GM23338 (cell line): ENCODE data around the gene GID4. TPM values are rescaled to one million over a fixed set of nuclear protein-coding genes. Genes with fewer than 3 reads are reported as not detected.

Experiments
- ATAC-seq: fragments of 200-7000 bp; cut with Tn5 transposase; 3 replicates; pipeline ENCODE4 v1.9.1; 2020
- DNase-seq: peaks from one replicate; pipeline ENCODE4 v3.0.0-alpha.2; 2015; ENCODE audit warnings: low spot score
- H2AFZ ChIP-seq: fragments of 200-600 bp; sonication (generic); 2 replicates; pipeline ENCODE4 v1.8.0; 2016; ENCODE audit warnings: antibody characterized with exemption, mild to moderate bottlenecking, moderate library complexity
- H3F3A ChIP-seq: fragments of 200-600 bp; sonication (generic); replicated peaks from 2 replicates; pipeline ENCODE4 v1.8.0; 2017; ENCODE audit warnings: antibody characterized with exemption, mixed run types, low read depth
- H3K27ac ChIP-seq: fragments of 200-600 bp; sonication (generic); 2 replicates; pipeline ENCODE4 v1.6.1; 2016; ENCODE audit warnings: low read depth
- H3K27me3 ChIP-seq: fragments of 200-600 bp; sonication (generic); 2 replicates; pipeline ENCODE4 v1.8.0; 2016; ENCODE audit warnings: mild to moderate bottlenecking, mixed run types, moderate library complexity; ENCODE audit not compliant: insufficient read depth
- H3K36me3 ChIP-seq: fragments of 200-600 bp; sonication (generic); 2 replicates; pipeline ENCODE4 v1.8.0; 2016; ENCODE audit warnings: mild to moderate bottlenecking; ENCODE audit not compliant: insufficient read depth
- H3K4me1 ChIP-seq: fragments of 200-600 bp; sonication (generic); 2 replicates; pipeline ENCODE4 v1.8.0; 2016; ENCODE audit warnings: mild to moderate bottlenecking, moderate library complexity; ENCODE audit not compliant: insufficient read depth
- H3K4me2 ChIP-seq: fragments of 200-600 bp; sonication (generic); 2 replicates; pipeline ENCODE4 v1.7.1; 2017; ENCODE audit warnings: mixed run types
- H3K4me3 ChIP-seq: fragments of 200-600 bp; sonication (generic); 2 replicates; pipeline ENCODE4 v1.6.1; 2016; ENCODE audit warnings: mixed run types
- H3K79me2 ChIP-seq: fragments of 200-600 bp; sonication (generic); replicated peaks from 2 replicates; pipeline ENCODE4 v1.8.0; 2017; ENCODE audit warnings: mild to moderate bottlenecking; ENCODE audit not compliant: insufficient read depth
- H3K9me2 ChIP-seq: fragments of 200-600 bp; sonication (generic); 2 replicates; pipeline ENCODE4 v1.8.0; 2017; ENCODE audit not compliant: insufficient read depth
- H4K20me1 ChIP-seq: fragments of 200-600 bp; sonication (generic); replicated peaks from 2 replicates; pipeline ENCODE4 v1.8.0; 2017; ENCODE audit warnings: mild to moderate bottlenecking; ENCODE audit not compliant: insufficient read depth
- H3K27ac Mint-ChIP-seq: 2 replicates; pipeline ENCODE4 v1.8.0; 2020; ENCODE audit warnings: inconsistent platforms, mild to moderate bottlenecking, moderate library complexity, mixed read lengths
- H3K27me3 Mint-ChIP-seq: 3 replicates; pipeline ENCODE4 v1.8.0; 2022; ENCODE audit warnings: low read depth, mild to moderate bottlenecking, moderate library complexity, mixed read lengths, inconsistent platforms; ENCODE audit not compliant: insufficient read depth, poor library complexity
- H3K36me3 Mint-ChIP-seq: 3 replicates; pipeline ENCODE4 v1.8.0; 2021; ENCODE audit warnings: low read depth, mild to moderate bottlenecking, inconsistent platforms, moderate library complexity, mixed read lengths
- H3K4me1 Mint-ChIP-seq: 3 replicates; pipeline ENCODE4 v1.8.0; 2020; ENCODE audit warnings: mild to moderate bottlenecking, inconsistent platforms, mixed read lengths
- H3K4me3 Mint-ChIP-seq: 3 replicates; pipeline ENCODE4 v1.8.0; 2021; ENCODE audit warnings: moderate library complexity, mild to moderate bottlenecking, inconsistent platforms, mixed read lengths
- H3K9me3 Mint-ChIP-seq: 3 replicates; pipeline ENCODE4 v1.8.0; 2020; ENCODE audit warnings: moderate library complexity, mild to moderate bottlenecking, inconsistent platforms, mixed read lengths
- CREB1 ChIP-seq: fragments of 250-450 bp; sonication (Bioruptor Pico); IDR thresholded peaks from 2 replicates; pipeline ENCODE4 v1.5.0; 2020; ENCODE audit warnings: low read depth, mild to moderate bottlenecking, moderate library complexity
- EZH2 ChIP-seq: fragments of 200-600 bp; sonication (generic); IDR thresholded peaks from one replicate; pipeline ENCODE4 v1.8.0; 2017; ENCODE audit warnings: antibody characterized with exemption, mild to moderate bottlenecking, low read depth; ENCODE audit not compliant: unreplicated experiment
- POLR2AphosphoS5 ChIP-seq: IDR thresholded peaks from 2 replicates; pipeline ENCODE4 v1.6.1; 2016; ENCODE audit warnings: antibody characterized with exemption, low read depth
- STAT1 ChIP-seq: IDR thresholded peaks from one replicate; pipeline ENCODE4 v1.6.1; 2016; ENCODE audit warnings: antibody characterized with exemption; ENCODE audit not compliant: unreplicated experiment
- polyA plus RNA-seq: library from polyadenylated mRNA; unstranded; fragments of >200 nt; fragmentation: Nextera tagmentation; extraction: Ambion mirVana; gene quantifications from 2 replicates; pipeline ENCODE4 v1.2.1, GENCODE V29; 2016
- total RNA-seq: library from RNA; depleted of rRNA; stranded (reverse); fragments of >200 nt; shearing (Covaris generic); gene quantifications from 2 replicates; pipeline ENCODE4 v1.2.3, GENCODE V29; 2014
- TF ChIP-seq, protein P1 (sequence below), 2 experiments: fragments of 200-600 bp in 1 of 2; sonication (generic) in 1 of 2; conservative IDR thresholded peaks; 2 replicates each; pipeline versions ENCODE4 v1.5.1 to v1.6.1; 2016 to 2017; ENCODE audit warnings: antibody characterized with exemption in 2 of 2, low read depth in 2 of 2, mild to moderate bottlenecking in 2 of 2, moderate library complexity in 1 of 2
- TF ChIP-seq, protein P2 (sequence below): IDR thresholded peaks from 2 replicates; pipeline ENCODE4 v1.6.1; 2016; ENCODE audit warnings: antibody characterized with exemption
- TF ChIP-seq, protein P3 (sequence below): fragments of 250-450 bp; sonication (Bioruptor Pico); IDR thresholded peaks from 2 replicates; pipeline ENCODE4 v1.5.0; 2020; ENCODE audit warnings: mild to moderate bottlenecking, moderate library complexity

The GID4 gene
- total and polyA plus RNA-seq, 2 experiments from 2014 or later = 6.3 to 11.2 TPM

DNA sequence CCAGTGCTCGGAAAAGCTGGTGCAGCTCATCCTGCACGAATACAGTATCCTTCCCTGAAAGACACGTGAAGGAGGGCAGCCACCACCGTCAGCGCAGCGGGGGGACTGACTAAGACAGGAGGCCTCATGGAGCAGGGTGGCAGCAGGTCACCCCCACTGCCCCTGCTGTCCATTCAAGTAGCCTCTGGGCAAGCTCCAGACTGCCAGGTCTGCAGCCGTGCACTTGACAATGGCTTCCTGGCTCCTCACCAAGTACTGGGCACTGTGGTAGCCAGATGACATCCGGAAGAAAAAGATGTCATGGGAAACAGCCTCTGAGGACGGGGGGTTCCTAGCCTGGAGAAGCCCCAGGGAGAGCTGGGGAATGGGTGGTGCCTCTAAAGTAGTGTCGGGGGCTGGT lies 61.4 kb downstream of the GID4 start (continued):
- TF ChIP-seq, protein P1, sequence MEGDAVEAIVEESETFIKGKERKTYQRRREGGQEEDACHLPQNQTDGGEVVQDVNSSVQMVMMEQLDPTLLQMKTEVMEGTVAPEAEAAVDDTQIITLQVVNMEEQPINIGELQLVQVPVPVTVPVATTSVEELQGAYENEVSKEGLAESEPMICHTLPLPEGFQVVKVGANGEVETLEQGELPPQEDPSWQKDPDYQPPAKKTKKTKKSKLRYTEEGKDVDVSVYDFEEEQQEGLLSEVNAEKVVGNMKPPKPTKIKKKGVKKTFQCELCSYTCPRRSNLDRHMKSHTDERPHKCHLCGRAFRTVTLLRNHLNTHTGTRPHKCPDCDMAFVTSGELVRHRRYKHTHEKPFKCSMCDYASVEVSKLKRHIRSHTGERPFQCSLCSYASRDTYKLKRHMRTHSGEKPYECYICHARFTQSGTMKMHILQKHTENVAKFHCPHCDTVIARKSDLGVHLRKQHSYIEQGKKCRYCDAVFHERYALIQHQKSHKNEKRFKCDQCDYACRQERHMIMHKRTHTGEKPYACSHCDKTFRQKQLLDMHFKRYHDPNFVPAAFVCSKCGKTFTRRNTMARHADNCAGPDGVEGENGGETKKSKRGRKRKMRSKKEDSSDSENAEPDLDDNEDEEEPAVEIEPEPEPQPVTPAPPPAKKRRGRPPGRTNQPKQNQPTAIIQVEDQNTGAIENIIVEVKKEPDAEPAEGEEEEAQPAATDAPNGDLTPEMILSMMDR (conservative IDR thresholded peaks at IDR 0.05; ENCODE audit: low read depth in 2 of 2) = no peak
- TF ChIP-seq STAT1 (no peak), POLR2AphosphoS5 (no peak)

DNA sequence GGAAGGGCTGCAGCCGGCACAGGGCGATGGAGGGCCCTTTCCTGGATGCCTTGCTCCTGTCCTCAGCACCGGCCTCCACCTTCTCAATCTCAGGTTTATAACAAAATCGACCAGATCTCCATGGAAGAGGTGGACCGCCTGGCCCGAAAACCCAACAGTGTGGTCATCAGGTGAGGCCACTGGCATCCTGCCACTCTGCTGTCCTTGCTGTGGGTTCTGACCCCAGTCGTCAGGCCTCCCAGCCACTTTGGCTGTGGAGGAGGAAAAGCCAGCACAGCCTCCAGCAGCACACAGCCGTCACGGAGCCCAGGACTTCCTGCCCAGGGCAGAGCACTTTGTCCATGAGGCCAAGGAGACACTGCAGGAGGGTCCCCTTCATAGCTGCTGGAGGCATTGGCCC lies 62.6 kb downstream of the GID4 start:
- no peak overlapping the region for H3K27ac Mint-ChIP-seq
- Histone ChIP-seq H3K27ac (no peak overlapping the region), H4K20me1 (no peaks in the 10 kb centered on the region), H3F3A (no peaks in the 10 kb centered on the region), H3K4me2 (no peak overlapping the region), H3K4me1 (no peaks in the 10 kb centered on the region), H2AFZ (no peak overlapping the region), H3K79me2 (no peaks in the 10 kb centered on the region), H3K36me3 (no peaks in the 10 kb centered on the region), H3K27me3 (no peaks in the 10 kb centered on the region), H3K9me2 (no peaks in the 10 kb centered on the region), H3K4me3 (no peak overlapping the region)
- ATAC-seq = no peak
- no peaks in the 10 kb centered on the region for H3K4me1 Mint-ChIP-seq
- H3K27me3 Mint-ChIP-seq = peaks cover 5% of the 10 kb centered on the region
- H3K36me3 Mint-ChIP-seq = peaks cover 7% of the 10 kb centered on the region
- no peaks in the 10 kb centered on the region for H3K9me3 Mint-ChIP-seq
- no peak overlapping the region for H3K4me3 Mint-ChIP-seq
- DNase-seq = no peak
- no peak for TF ChIP-seq POLR2AphosphoS5
- TF ChIP-seq, protein P2, sequence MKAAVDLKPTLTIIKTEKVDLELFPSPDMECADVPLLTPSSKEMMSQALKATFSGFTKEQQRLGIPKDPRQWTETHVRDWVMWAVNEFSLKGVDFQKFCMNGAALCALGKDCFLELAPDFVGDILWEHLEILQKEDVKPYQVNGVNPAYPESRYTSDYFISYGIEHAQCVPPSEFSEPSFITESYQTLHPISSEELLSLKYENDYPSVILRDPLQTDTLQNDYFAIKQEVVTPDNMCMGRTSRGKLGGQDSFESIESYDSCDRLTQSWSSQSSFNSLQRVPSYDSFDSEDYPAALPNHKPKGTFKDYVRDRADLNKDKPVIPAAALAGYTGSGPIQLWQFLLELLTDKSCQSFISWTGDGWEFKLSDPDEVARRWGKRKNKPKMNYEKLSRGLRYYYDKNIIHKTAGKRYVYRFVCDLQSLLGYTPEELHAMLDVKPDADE = no peak
- TF ChIP-seq, protein P3, sequence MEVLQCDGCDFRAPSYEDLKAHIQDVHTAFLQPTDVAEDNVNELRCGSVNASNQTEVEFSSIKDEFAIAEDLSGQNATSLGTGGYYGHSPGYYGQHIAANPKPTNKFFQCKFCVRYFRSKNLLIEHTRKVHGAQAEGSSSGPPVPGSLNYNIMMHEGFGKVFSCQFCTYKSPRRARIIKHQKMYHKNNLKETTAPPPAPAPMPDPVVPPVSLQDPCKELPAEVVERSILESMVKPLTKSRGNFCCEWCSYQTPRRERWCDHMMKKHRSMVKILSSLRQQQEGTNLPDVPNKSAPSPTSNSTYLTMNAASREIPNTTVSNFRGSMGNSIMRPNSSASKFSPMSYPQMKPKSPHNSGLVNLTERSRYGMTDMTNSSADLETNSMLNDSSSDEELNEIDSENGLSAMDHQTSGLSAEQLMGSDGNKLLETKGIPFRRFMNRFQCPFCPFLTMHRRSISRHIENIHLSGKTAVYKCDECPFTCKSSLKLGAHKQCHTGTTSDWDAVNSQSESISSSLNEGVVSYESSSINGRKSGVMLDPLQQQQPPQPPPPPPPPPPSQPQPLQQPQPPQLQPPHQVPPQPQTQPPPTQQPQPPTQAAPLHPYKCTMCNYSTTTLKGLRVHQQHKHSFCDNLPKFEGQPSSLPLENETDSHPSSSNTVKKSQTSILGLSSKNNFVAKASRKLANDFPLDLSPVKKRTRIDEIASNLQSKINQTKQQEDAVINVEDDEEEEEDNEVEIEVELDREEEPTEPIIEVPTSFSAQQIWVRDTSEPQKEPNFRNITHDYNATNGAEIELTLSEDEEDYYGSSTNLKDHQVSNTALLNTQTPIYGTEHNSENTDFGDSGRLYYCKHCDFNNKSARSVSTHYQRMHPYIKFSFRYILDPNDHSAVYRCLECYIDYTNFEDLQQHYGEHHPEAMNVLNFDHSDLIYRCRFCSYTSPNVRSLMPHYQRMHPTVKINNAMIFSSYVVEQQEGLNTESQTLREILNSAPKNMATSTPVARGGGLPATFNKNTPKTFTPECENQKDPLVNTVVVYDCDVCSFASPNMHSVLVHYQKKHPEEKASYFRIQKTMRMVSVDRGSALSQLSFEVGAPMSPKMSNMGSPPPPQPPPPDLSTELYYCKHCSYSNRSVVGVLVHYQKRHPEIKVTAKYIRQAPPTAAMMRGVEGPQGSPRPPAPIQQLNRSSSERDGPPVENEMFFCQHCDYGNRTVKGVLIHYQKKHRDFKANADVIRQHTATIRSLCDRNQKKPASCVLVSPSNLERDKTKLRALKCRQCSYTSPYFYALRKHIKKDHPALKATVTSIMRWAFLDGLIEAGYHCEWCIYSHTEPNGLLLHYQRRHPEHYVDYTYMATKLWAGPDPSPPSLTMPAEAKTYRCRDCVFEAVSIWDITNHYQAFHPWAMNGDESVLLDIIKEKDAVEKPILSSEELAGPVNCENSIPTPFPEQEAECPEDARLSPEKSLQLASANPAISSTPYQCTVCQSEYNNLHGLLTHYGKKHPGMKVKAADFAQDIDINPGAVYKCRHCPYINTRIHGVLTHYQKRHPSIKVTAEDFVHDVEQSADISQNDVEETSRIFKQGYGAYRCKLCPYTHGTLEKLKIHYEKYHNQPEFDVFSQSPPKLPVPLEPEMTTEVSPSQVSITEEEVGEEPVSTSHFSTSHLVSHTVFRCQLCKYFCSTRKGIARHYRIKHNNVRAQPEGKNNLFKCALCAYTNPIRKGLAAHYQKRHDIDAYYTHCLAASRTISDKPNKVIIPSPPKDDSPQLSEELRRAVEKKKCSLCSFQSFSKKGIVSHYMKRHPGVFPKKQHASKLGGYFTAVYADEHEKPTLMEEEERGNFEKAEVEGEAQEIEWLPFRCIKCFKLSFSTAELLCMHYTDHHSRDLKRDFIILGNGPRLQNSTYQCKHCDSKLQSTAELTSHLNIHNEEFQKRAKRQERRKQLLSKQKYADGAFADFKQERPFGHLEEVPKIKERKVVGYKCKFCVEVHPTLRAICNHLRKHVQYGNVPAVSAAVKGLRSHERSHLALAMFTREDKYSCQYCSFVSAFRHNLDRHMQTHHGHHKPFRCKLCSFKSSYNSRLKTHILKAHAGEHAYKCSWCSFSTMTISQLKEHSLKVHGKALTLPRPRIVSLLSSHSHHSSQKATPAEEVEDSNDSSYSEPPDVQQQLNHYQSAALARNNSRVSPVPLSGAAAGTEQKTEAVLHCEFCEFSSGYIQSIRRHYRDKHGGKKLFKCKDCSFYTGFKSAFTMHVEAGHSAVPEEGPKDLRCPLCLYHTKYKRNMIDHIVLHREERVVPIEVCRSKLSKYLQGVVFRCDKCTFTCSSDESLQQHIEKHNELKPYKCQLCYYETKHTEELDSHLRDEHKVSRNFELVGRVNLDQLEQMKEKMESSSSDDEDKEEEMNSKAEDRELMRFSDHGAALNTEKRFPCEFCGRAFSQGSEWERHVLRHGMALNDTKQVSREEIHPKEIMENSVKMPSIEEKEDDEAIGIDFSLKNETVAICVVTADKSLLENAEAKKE = no peak
- TF ChIP-seq CREB1 (CRISPR knock-in tag) = no peak
- TF ChIP-seq, protein P1 (conservative IDR thresholded peaks at IDR 0.05; ENCODE audit: low read depth in 2 of 2) = no peak
- no peak for TF ChIP-seq EZH2
